Fibroblast of lung (primary cell): ENCODE measurements around the gene ELOVL2. TPM values are rescaled to one million over a fixed set of nuclear protein-coding genes. Genes with fewer than 3 reads are reported as not detected.

Experiments
- DNase-seq, 2 donors: peaks; one replicate each; pipeline versions ENCODE4 v3.0.0 to v3.0.0-alpha.2; 2010; ENCODE audit warnings: low read depth in 2 of 2
- H2AFZ ChIP-seq: 2 replicates; pipeline ENCODE4 v1.5.1; 2012; ENCODE audit warnings: low read length, control low read depth, inconsistent platforms
- H3K27ac ChIP-seq: 2 replicates; pipeline ENCODE4 v1.5.1; 2011; ENCODE audit warnings: low read length, control low read depth; ENCODE audit not compliant: insufficient read depth
- H3K27me3 ChIP-seq: 2 replicates; pipeline ENCODE4 v1.5.1; 2011; ENCODE audit warnings: mild to moderate bottlenecking, low read length; ENCODE audit not compliant: control insufficient read depth, insufficient read depth
- H3K36me3 ChIP-seq: 2 replicates; pipeline ENCODE4 v1.5.1; 2011; ENCODE audit warnings: low read length; ENCODE audit not compliant: control insufficient read depth, insufficient read depth
- H3K4me1 ChIP-seq: 2 replicates; pipeline ENCODE4 v1.5.1; 2011; ENCODE audit warnings: low read length; ENCODE audit not compliant: control insufficient read depth, insufficient read depth; ENCODE audit errors: extremely low read depth
- H3K4me2 ChIP-seq: 2 replicates; pipeline ENCODE4 v1.5.1; 2011; ENCODE audit warnings: low read length, control low read depth; ENCODE audit not compliant: insufficient read depth; ENCODE audit errors: extremely low read depth
- H3K4me3 ChIP-seq, 4 experiments: fragments of 200-600 bp in 1 of 4; sonication (generic) in 1 of 4; replicated peaks in 1 of 4; 2 replicates each; pipeline ENCODE4 v1.5.1; 2011 to 2016; ENCODE audit warnings: low read length in 4 of 4, low read depth in 3 of 4, mild to moderate bottlenecking in 3 of 4, control low read depth in 2 of 4, inconsistent platforms in 1 of 4, mixed read lengths in 1 of 4; ENCODE audit not compliant: insufficient read depth in 1 of 4; ENCODE audit errors: control extremely low read depth in 1 of 4
- H3K79me2 ChIP-seq: 2 replicates; pipeline ENCODE4 v1.5.1; 2012; ENCODE audit warnings: mild to moderate bottlenecking, low read length, inconsistent platforms; ENCODE audit not compliant: control insufficient read depth, insufficient read depth
- H3K9ac ChIP-seq: 2 replicates; pipeline ENCODE4 v1.5.1; 2011; ENCODE audit warnings: mild to moderate bottlenecking, low read length, control low read depth; ENCODE audit not compliant: insufficient read depth
- H3K9me3 ChIP-seq: 2 replicates; pipeline ENCODE4 v1.5.1; 2012; ENCODE audit warnings: low read depth, low read length; ENCODE audit not compliant: control insufficient read depth, insufficient read depth
- H4K20me1 ChIP-seq: 2 replicates; pipeline ENCODE4 v1.5.1; 2011; ENCODE audit warnings: low read length; ENCODE audit not compliant: control insufficient read depth, insufficient read depth; ENCODE audit errors: extremely low read depth
- EZH2 ChIP-seq: IDR thresholded peaks from 2 replicates; pipeline ENCODE4 v1.5.1; 2012; ENCODE audit warnings: low read length, control low read depth, mild to moderate bottlenecking; ENCODE audit errors: missing control alignments
- polyA plus RNA-seq, 2 donors: library from polyadenylated mRNA; depleted of rRNA in 1 of 2; stranded (reverse) in 1 of 2; unstranded in 1 of 2; fragments of >200 nt; gene quantifications; 2 replicates each; pipeline ENCODE4 v1.2.1, GENCODE V29; 2011 to 2012; ENCODE audit warnings: missing spikeins in 1 of 2
- total RNA-seq: library from RNA; depleted of rRNA; stranded (reverse); fragments of >200 nt; gene quantifications from 2 replicates; pipeline ENCODE4 v1.2.1, GENCODE V29; 2014
- TF ChIP-seq, protein P1 (sequence below), 2 donors: IDR thresholded peaks in 1 of 2; conservative IDR thresholded peaks in 1 of 2; 1 replicate in 1 of 2; 2 replicates in 1 of 2; pipeline ENCODE4 v1.5.1; 2011 to 2012; ENCODE audit warnings: low read length in 2 of 2, control low read depth in 1 of 2, inconsistent platforms in 1 of 2, low read depth in 1 of 2, mild to moderate bottlenecking in 1 of 2

ELOVL2 gene
- total and polyA plus RNA-seq, 2 donors (not counting 1 experiment from before 2014, with no cell fraction given): under 0.01 to 13.9 TPM

DNA sequence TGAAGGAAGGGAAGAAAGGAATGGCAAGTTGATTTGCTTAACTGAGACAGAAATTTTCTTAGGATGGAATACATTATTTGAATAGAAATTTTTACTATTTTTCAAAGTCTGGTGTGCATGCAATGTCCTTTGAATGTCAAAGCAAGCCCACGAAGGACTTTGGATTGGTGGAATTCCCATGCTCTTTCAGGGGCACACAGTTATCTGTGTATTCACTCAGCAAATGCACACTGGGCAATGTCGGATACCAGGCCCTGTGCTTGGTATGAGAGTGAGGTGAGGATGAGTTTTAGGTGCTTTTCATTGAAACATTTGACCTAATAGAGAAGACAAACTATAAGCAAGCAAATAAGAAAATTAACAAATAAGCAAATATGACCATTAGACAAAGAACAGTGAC, 83.9 kb downstream of the ELOVL2 start:
- H3K9ac ChIP-seq: no peak overlapping the region
- peaks cover 6% of the 10 kb centered on the region for H3K4me1 ChIP-seq
- H3K4me3 ChIP-seq: no peak overlapping the region
- TF ChIP-seq EZH2: no peak
- TF ChIP-seq, protein P1, sequence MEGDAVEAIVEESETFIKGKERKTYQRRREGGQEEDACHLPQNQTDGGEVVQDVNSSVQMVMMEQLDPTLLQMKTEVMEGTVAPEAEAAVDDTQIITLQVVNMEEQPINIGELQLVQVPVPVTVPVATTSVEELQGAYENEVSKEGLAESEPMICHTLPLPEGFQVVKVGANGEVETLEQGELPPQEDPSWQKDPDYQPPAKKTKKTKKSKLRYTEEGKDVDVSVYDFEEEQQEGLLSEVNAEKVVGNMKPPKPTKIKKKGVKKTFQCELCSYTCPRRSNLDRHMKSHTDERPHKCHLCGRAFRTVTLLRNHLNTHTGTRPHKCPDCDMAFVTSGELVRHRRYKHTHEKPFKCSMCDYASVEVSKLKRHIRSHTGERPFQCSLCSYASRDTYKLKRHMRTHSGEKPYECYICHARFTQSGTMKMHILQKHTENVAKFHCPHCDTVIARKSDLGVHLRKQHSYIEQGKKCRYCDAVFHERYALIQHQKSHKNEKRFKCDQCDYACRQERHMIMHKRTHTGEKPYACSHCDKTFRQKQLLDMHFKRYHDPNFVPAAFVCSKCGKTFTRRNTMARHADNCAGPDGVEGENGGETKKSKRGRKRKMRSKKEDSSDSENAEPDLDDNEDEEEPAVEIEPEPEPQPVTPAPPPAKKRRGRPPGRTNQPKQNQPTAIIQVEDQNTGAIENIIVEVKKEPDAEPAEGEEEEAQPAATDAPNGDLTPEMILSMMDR (conservative IDR thresholded peaks at IDR 0.05 in 1 of 2, IDR thresholded peaks at IDR 0.05 in 1 of 2; ENCODE audit: low read depth in 1 of 2, low read length in 2 of 2): no peak
- no peaks in the 10 kb centered on the region for H4K20me1 ChIP-seq
- H3K27ac ChIP-seq: no peak overlapping the region
- no peak overlapping the region for H2AFZ ChIP-seq
- no peaks in the 10 kb centered on the region for H3K27me3 ChIP-seq
- no peaks in the 10 kb centered on the region for H3K79me2 ChIP-seq
- DNase-seq: no peak
- no peaks in the 10 kb centered on the region for H3K9me3 ChIP-seq
- H3K4me2 ChIP-seq: no peak overlapping the region
- no peaks in the 10 kb centered on the region for H3K36me3 ChIP-seq

DNA sequence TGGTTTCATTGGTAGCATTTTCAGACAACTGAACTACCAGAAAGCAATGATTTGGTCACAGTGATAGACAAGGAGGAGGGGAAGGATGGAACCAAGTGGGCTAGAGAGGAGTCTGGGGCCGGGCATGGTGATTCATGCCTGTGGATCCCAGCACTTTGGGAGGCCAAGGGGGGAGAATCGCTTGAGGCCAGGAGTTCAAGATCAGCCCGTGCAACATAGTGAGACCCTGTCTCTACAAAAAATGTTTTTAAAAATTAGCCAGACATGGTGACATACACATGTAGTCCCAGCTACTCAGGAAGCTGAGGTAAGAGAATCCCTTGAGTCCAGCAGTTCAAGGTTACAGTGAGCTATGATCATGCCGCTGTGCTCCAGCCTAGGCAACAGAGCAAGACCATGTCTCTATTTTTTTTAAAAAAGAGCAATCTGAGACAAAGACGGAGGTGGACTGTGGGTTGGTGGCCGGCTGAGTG, 86.7 kb downstream of the ELOVL2 start:
- Histone ChIP-seq H3K9ac (no peak overlapping the region), H2AFZ (no peak overlapping the region), H3K27me3 (no peaks in the 10 kb centered on the region), H3K4me3 (no peak overlapping the region), H4K20me1 (no peaks in the 10 kb centered on the region), H3K4me1 (peaks cover 4% of the 10 kb centered on the region), H3K36me3 (no peaks in the 10 kb centered on the region), H3K4me2 (no peak overlapping the region), H3K79me2 (no peaks in the 10 kb centered on the region), H3K9me3 (no peaks in the 10 kb centered on the region), H3K27ac (no peak overlapping the region)
- DNase-seq: no peak
- TF ChIP-seq, protein P1 (conservative IDR thresholded peaks at IDR 0.05 in 1 of 2, IDR thresholded peaks at IDR 0.05 in 1 of 2; ENCODE audit: low read depth in 1 of 2, low read length in 2 of 2): no peak
- TF ChIP-seq EZH2: no peak

DNA sequence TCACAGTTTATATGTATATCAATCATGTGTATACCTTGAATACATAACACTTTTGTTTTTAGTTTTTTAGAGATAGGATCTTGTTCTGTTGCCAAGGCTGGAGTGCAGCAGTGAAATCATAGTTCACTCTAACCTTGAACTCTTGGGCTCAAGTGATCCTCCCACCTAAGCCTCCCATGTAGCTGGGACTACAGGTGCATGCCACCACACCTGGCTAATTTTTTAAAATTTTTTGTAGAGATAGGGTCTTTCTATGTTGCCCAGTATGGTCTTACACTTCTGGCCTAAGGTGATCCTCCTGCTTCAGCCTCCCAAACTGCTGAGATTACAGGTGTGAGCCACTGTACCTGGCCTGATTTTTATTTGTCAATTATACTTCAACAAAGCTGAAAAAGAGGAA, 87.3 kb downstream of the ELOVL2 start:
- Histone ChIP-seq H3K27ac (no peak overlapping the region), H3K4me1 (peaks cover 5% of the 10 kb centered on the region), H3K4me2 (no peak overlapping the region), H4K20me1 (no peaks in the 10 kb centered on the region), H3K9ac (no peak overlapping the region), H3K9me3 (no peaks in the 10 kb centered on the region), H3K79me2 (no peaks in the 10 kb centered on the region), H3K36me3 (no peaks in the 10 kb centered on the region), H2AFZ (no peak overlapping the region), H3K4me3 (no peak overlapping the region), H3K27me3 (no peaks in the 10 kb centered on the region)
- TF ChIP-seq EZH2: no peak
- TF ChIP-seq, protein P1 (conservative IDR thresholded peaks at IDR 0.05 in 1 of 2, IDR thresholded peaks at IDR 0.05 in 1 of 2; ENCODE audit: low read depth in 1 of 2, low read length in 2 of 2): no peak
- DNase-seq: no peak
